H1 (cell line): ENCODE results near the gene HBM. TPM values are rescaled to one million over a fixed set of nuclear protein-coding genes. Genes with fewer than 3 reads are reported as not detected.

ENCODE experiments used
- ASH2L ChIP-seq: fragments of 200-600, 300-600 bp; sonication (generic); IDR thresholded peaks from one replicate; pipeline ENCODE4 v1.7.1; 2017; ENCODE audit warnings: low read length
- CHD2 ChIP-seq: IDR thresholded peaks from 2 replicates; pipeline ENCODE4 v1.6.1; 2012; ENCODE audit warnings: low read length, improper control_type of control experiment
- CHD7 ChIP-seq: fragments of 300-600 bp; sonication (generic); IDR thresholded peaks from 2 replicates; pipeline ENCODE4 v1.7.1; 2012; ENCODE audit warnings: low read length, moderate library complexity, mild to moderate bottlenecking, inconsistent platforms; ENCODE audit not compliant: insufficient replicate concordance
- KDM4A ChIP-seq: IDR thresholded peaks from one replicate; pipeline ENCODE4 v1.7.1; 2012; ENCODE audit warnings: low read depth, mild to moderate bottlenecking, moderate library complexity, low read length, inconsistent platforms; ENCODE audit not compliant: severe bottlenecking
- MAFK ChIP-seq: IDR thresholded peaks from 2 replicates; pipeline ENCODE4 v1.6.1; 2012; ENCODE audit warnings: low read depth, mild to moderate bottlenecking, improper control_type of control experiment, low read length
- SIN3A ChIP-seq, 2 experiments: IDR thresholded peaks in 1 of 2; conservative IDR thresholded peaks in 1 of 2; 2 replicates each; pipeline ENCODE4 v1.6.1; 2011 to 2012; ENCODE audit warnings: low read length in 2 of 2, improper control_type of control experiment in 1 of 2, low read depth in 1 of 2, mild to moderate bottlenecking in 1 of 2
- SP1 ChIP-seq: IDR thresholded peaks from 2 replicates; pipeline ENCODE4 v1.6.1; 2011; ENCODE audit warnings: low read depth, low read length
- polyA plus RNA-seq, 7 experiments: library from polyadenylated mRNA; depleted of rRNA in 3 of 7; stranded (reverse) in 5 of 7; unstranded in 2 of 7; fragments of >200 nt in 5 of 7; fragments of 200-250 nt in 2 of 7; gene quantifications; 1 replicate in 5 of 7; 2 replicates in 1 of 7; 4 replicates in 1 of 7; pipeline versions ENCODE4 v1.2.1 to v1.2.3, GENCODE V29; 2011 to 2013; ENCODE audit warnings: missing spikeins in 2 of 7, mixed read lengths in 2 of 7
- total RNA-seq: library from RNA; stranded (reverse); fragmentation: NEBNext Ultra II Directional; extraction: Animal tissue kit (Norgen Biotek cat#: 25700); gene quantifications from 2 replicates; pipeline ENCODE4 v1.2.1, GENCODE V29; 2021
- TF ChIP-seq, protein P1 (sequence below): IDR thresholded peaks from 2 replicates; pipeline ENCODE4 v1.6.1; 2012; ENCODE audit warnings: inconsistent platforms

The HBM gene
- total and polyA plus RNA-seq, 2 of the 8 experiments (the other 6 are each of a cell fraction or from before 2014, with no cell fraction given), result 0.88 TPM; not detected in 1

GRCh38 chr16:212999-213398 is 47.2 kb downstream of the HBM start (continued):
- TF ChIP-seq CHD7 (no peak), SP1 (no peak), SIN3A (conservative IDR thresholded peaks at IDR 0.05 in 1 of 2, IDR thresholded peaks at IDR 0.05 in 1 of 2; ENCODE audit: low read depth in 1 of 2, low read length in 2 of 2) (no peak), KDM4A (no peak), CHD2 (no peak), ASH2L (no peak), MAFK (no peak)
- TF ChIP-seq, protein P1, sequence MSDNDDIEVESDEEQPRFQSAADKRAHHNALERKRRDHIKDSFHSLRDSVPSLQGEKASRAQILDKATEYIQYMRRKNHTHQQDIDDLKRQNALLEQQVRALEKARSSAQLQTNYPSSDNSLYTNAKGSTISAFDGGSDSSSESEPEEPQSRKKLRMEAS, result no peak
- TF ChIP-seq, all 59 proteins: peak for 0
